ENCODE results near the gene ACTL8.

The ACTL8 gene

DNA sequence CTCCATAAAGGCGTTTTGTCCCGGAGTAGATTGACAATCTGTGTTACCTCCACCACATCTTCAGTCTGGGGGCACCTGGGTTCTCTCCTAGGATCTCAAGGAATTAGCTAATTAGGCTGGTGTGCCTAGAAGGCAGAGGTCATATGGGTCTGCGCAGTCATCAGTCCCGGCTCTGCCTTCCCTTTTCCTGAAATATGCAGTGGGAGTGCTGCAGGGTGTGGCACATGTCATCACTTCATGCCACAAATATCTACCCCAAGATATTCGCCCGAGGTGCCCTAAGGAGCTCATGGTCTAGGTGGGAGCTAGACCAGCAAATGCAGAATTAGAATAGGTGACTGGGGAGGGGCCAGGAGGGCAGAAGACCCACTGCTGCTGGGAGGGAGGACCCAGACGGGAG lies 42.9 kb downstream of the ACTL8 start:
- no peak for ATAC-seq
- H3K4me3 Mint-ChIP-seq, result no peak overlapping the region
- DNase-seq (ENCODE audit: low spot score in 2 of 2), result no peak
- no peaks in the 10 kb centered on the region for H3K36me3 Mint-ChIP-seq
- H3K9me3 Mint-ChIP-seq, result no peaks in the 10 kb centered on the region
- H3K4me1 Mint-ChIP-seq, result no peaks in the 10 kb centered on the region
- H3K27ac Mint-ChIP-seq, result no peak overlapping the region

DNA sequence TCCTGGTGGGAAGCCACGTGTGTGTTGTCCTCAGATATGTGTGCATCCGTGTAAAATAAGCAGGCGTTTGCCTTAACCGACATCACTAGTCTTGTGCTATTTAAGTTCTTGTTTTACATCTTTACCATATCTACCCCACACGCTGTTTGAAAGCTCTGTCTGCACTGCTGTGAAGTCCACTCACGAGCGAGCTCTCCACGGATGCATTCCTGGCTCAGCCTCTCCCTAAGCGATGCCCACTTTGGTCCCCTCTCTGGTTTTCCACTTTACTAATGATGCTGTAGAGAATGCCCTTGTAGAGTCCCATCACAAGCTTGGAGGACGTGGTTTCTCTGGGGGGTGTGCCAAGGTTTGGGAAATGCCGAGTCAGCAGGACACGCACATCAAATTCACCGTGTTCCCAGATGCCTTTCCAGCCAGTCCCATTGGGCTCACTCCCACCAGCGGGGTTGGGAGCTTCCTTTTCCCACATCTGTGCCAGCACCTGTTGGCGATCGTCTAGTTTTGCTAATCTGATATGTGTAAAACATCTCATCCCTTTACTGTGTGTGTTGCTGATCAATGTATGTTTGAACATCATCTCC lies 43.8 kb downstream of the ACTL8 start:
- DNase-seq (ENCODE audit: low spot score in 2 of 2), result no peak
- no peak overlapping the region for H3K4me3 Mint-ChIP-seq
- no peak overlapping the region for H3K27ac Mint-ChIP-seq
- ATAC-seq, result no peak
- no peaks in the 10 kb centered on the region for H3K36me3 Mint-ChIP-seq
- H3K9me3 Mint-ChIP-seq, result no peaks in the 10 kb centered on the region
- no peaks in the 10 kb centered on the region for H3K4me1 Mint-ChIP-seq

DNA sequence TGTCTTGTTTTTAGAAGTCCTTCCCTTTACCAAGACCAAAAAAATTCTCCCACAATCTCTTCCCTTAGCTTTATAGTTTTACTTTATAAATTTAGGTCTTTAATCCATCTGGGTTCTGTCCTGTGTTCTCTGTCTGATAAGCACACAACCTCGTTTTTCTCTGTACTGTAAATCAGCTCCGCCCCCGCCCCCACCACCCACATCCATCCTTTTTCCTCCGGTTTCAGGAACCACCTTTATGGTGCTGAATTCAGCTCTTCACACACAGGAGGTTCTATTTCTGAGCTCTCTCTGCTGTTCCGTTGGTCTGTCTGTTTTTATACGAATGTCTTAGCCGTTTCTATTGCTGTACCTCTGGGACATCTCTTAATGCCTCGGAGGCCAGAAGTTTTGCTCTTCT lies 44.5 kb downstream of the ACTL8 start:
- Mint-ChIP-seq H3K36me3 (no peaks in the 10 kb centered on the region), H3K9me3 (no peaks in the 10 kb centered on the region), H3K4me1 (no peaks in the 10 kb centered on the region), H3K4me3 (no peak overlapping the region), H3K27ac (no peak overlapping the region)
- ATAC-seq, result no peak
- DNase-seq (ENCODE audit: low spot score in 2 of 2), result no peak

DNA sequence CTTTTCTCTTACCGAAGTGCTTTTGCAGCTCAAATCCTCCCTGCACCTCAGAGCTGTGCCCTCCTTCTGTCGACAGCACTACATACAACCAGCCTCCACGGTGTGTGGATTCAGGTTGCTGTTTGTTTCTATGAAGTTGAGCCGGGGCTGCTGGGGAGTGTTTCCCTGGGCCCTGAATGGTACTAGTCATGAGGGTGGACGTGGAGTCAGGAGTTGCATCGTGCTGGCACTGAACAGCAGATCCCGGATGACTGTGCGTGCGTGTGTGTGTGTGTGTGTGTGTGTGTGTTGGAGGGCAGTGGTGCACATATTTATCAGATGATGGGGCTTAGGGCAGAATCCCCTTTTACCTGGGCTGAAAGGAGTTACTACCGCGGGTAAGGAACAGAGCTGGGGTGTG lies 47.0 kb downstream of the ACTL8 start:
- H3K4me3 Mint-ChIP-seq, result no peak overlapping the region
- ATAC-seq, result no peak
- H3K4me1 Mint-ChIP-seq, result no peaks in the 10 kb centered on the region
- H3K36me3 Mint-ChIP-seq, result no peaks in the 10 kb centered on the region
- no peak for DNase-seq (ENCODE audit: low spot score in 2 of 2)
- H3K9me3 Mint-ChIP-seq, result no peaks in the 10 kb centered on the region
- H3K27ac Mint-ChIP-seq, result no peak overlapping the region

DNA sequence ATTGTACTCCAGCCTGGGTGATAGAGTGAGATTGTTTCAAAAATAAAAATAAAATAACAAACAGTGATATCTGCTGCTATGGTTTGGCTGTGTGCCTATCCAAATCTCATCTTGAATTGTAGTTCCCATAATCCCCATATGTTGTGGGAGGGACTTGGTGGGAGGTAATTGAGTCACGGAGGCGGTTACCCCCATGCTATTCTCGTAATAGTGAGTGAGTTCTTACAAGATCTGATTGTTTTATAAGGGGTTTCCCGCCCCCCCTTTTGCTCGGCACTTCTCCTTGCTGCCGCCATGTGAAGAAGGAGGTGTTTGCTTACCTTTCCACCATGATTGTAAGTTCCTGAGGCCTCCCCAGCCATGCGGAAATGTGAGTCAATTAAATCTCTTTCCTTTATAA lies 47.8 kb downstream of the ACTL8 start:
- Mint-ChIP-seq H3K9me3 (no peaks in the 10 kb centered on the region), H3K4me1 (no peaks in the 10 kb centered on the region), H3K27ac (no peak overlapping the region), H3K36me3 (no peaks in the 10 kb centered on the region), H3K4me3 (no peak overlapping the region)
- ATAC-seq, result no peak
- no peak for DNase-seq (ENCODE audit: low spot score in 2 of 2)

GRCh38 chr1:17805869-17806684 lies 50.9 kb downstream of the ACTL8 start:
- Mint-ChIP-seq H3K9me3 (no peaks in the 10 kb centered on the region), H3K4me3 (no peak overlapping the region), H3K36me3 (no peaks in the 10 kb centered on the region), H3K27ac (no peak overlapping the region), H3K4me1 (no peaks in the 10 kb centered on the region)
- ATAC-seq (no peak), DNase-seq (ENCODE audit: low spot score in 2 of 2) (no peak)

DNA sequence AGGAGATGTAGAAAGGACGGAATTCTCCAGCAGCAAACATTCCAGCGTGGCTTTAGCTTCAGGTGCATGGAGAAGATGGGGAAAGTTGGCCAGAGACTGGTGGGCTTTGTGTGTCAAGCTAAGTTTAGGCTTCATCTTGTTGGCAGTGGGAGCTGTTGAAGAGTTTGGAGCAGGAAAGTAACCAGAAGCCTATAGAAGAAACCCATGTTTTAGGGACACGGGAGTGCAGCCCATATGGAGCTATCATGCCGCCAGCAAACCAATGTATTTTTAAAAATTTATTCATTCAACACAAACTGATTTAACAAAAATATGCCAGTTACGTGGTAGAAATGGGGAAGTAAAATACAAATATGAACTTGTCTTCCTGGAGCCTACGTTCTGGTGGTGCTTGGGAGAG lies 53.7 kb downstream of the ACTL8 start:
- H3K4me3 Mint-ChIP-seq, result no peak overlapping the region
- no peak overlapping the region for H3K27ac Mint-ChIP-seq
- no peaks in the 10 kb centered on the region for H3K4me1 Mint-ChIP-seq
- no peaks in the 10 kb centered on the region for H3K9me3 Mint-ChIP-seq
- DNase-seq (ENCODE audit: low spot score in 2 of 2) (no peak), ATAC-seq (no peak)
- H3K36me3 Mint-ChIP-seq, result no peaks in the 10 kb centered on the region

DNA sequence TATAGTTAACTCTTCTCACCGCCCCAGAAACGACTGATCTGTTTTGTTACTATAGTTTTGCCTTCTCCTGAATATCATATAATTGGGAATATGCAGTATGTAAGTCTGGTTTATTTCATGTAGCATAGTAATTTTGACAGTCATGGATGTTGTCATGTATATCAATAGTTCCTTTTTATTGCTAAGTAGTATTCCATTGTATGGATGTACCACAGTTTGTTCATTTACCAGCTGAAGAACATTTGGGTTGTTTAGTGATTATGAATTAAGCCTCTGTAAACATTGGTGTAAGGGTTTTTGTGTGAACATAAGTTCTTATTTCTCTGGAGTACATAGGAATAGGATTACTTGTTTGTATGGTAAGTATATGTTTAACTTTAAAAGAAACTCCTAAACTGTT lies 55.5 kb downstream of the ACTL8 start:
- no peak overlapping the region for H3K27ac Mint-ChIP-seq
- DNase-seq (ENCODE audit: low spot score in 2 of 2) (no peak), ATAC-seq (no peak)
- H3K4me3 Mint-ChIP-seq, result no peak overlapping the region
- no peaks in the 10 kb centered on the region for H3K9me3 Mint-ChIP-seq
- H3K36me3 Mint-ChIP-seq, result no peaks in the 10 kb centered on the region
- no peaks in the 10 kb centered on the region for H3K4me1 Mint-ChIP-seq

GRCh38 chr1:17816511-17816910 lies 61.4 kb downstream of the ACTL8 start:
- Mint-ChIP-seq H3K27ac (no peak overlapping the region), H3K9me3 (no peaks in the 10 kb centered on the region), H3K36me3 (no peaks in the 10 kb centered on the region), H3K4me3 (no peak overlapping the region), H3K4me1 (no peaks in the 10 kb centered on the region)
- ATAC-seq, result no peak
- no peak for DNase-seq (ENCODE audit: low spot score in 2 of 2)

DNA sequence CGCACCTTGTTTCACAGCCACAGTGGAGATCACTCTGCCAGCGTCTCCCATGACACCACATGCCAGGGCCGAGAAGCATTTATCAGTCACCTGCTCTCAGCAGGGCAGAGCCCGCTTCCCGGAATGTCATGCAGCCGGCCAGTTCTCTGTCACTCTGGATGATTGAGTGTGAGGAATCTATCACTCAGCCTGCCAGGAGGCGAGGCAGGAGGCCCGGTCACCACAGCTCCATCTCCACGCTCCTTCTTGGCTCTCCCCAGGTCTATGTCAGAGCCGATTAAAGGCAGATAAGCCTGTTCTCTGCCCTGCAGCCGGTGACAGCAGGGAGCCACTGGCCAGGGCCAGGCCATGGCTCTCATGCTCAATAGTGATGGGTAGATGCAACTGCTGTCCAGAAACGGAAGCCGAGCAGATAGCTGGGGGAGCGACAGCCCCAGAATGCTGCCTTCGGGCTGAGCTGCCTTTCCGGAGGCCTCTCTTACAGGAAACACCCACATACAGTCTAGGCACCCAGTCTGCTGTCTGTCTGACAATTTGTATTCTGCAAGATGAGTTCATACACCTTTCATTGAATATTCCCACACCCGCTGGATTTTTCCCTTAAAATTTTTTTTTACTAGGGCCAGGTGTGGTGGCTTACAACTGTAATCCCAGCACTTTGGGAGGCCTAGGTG lies 64.1 kb downstream of the ACTL8 start:
- H3K9me3 Mint-ChIP-seq, result no peaks in the 10 kb centered on the region
- no peak overlapping the region for H3K4me3 Mint-ChIP-seq
- no peak overlapping the region for H3K27ac Mint-ChIP-seq
- H3K36me3 Mint-ChIP-seq, result no peaks in the 10 kb centered on the region
- DNase-seq (ENCODE audit: low spot score in 2 of 2), result no peak
- no peak for ATAC-seq
- H3K4me1 Mint-ChIP-seq, result no peaks in the 10 kb centered on the region

DNA sequence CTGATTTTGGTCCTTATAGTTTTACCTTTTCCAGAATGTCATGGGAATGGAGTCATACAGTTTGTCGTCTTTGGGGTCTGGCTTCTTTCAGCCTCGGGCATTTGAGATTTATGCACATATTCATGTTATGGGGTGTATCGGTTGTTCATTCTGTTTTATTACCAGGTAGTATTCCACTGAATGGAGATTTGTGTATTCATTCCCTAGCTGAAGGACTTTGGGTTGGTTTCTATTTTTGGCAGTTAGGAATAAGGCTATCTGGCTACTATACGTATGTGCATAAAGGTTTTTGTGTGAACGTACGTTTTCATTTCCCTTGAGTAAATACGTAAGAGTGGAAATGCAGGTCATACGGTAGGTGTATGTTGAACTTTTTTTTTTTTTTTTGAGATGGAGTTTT lies 65.1 kb downstream of the ACTL8 start:
- ATAC-seq, result no peak
- DNase-seq (ENCODE audit: low spot score in 2 of 2), result no peak
- H3K4me3 Mint-ChIP-seq, result no peak overlapping the region
- H3K27ac Mint-ChIP-seq, result no peak overlapping the region
- no peaks in the 10 kb centered on the region for H3K9me3 Mint-ChIP-seq
- no peaks in the 10 kb centered on the region for H3K4me1 Mint-ChIP-seq
- H3K36me3 Mint-ChIP-seq, result no peaks in the 10 kb centered on the region

- Mint-ChIP-seq H3K4me1 (no peaks in the 10 kb centered on the region), H3K9me3 (peaks cover 2% of the 10 kb centered on the region), H3K4me3 (no peak overlapping the region), H3K27ac (no peak overlapping the region), H3K36me3 (no peaks in the 10 kb centered on the region)
- DNase-seq (ENCODE audit: low spot score in 2 of 2) (no peak), ATAC-seq (no peak)
These were observed 67.8 kb downstream of the ACTL8 start for GRCh38 chr1:17822741-17823426.

GRCh38 chr1:17825273-17826164 lies 70.4 kb downstream of the ACTL8 start:
- no peak overlapping the region for H3K27ac Mint-ChIP-seq
- no peak for ATAC-seq
- H3K9me3 Mint-ChIP-seq, result peaks cover 2% of the 10 kb centered on the region
- H3K4me3 Mint-ChIP-seq, result no peak overlapping the region
- no peaks in the 10 kb centered on the region for H3K36me3 Mint-ChIP-seq
- DNase-seq (ENCODE audit: low spot score in 2 of 2), result no peak
- H3K4me1 Mint-ChIP-seq, result no peaks in the 10 kb centered on the region

GRCh38 chr1:17826165-17826488 lies 71.0 kb downstream of the ACTL8 start:
- Mint-ChIP-seq H3K27ac (no peak overlapping the region), H3K36me3 (no peaks in the 10 kb centered on the region), H3K9me3 (peaks cover 2% of the 10 kb centered on the region), H3K4me1 (no peaks in the 10 kb centered on the region), H3K4me3 (no peak overlapping the region)
- DNase-seq (ENCODE audit: low spot score in 2 of 2) (no peak), ATAC-seq (no peak)

- no peak overlapping the region for H3K4me3 Mint-ChIP-seq
- no peaks in the 10 kb centered on the region for H3K4me1 Mint-ChIP-seq
- DNase-seq (ENCODE audit: low spot score in 2 of 2) (no peak), ATAC-seq (no peak)
- peaks cover 2% of the 10 kb centered on the region for H3K9me3 Mint-ChIP-seq
- no peaks in the 10 kb centered on the region for H3K36me3 Mint-ChIP-seq
- no peak overlapping the region for H3K27ac Mint-ChIP-seq
These were observed 73.9 kb downstream of the ACTL8 start for GRCh38 chr1:17828991-17829390.

All from stimulated activated effector memory CD8-positive, alpha-beta T cell treated with anti-CD3 and anti-CD28 coated beads, Interleukin-12 subunit alpha, Interleukin-12 subunit beta, amount 100 ng/mL, for 72 hours (primary cell).